Activated effector memory CD4-positive, alpha-beta T cell treated with Interleukin-2 at 50 U/mL for 16 hours (primary cell): ENCODE data around the gene KLC1.
A peak's percentile ranks its signal among the peaks of the same experiment; 100 is the strongest.
"Not testable (repeated sequence)": the region's sequence is repeated elsewhere in the genome, so short reads cannot be mapped to it uniquely, and the experiment has no call there.

Experiments used
- DNase-seq: peaks from one replicate; pipeline ENCODE4 v3.0.0-alpha.2; 2020

The KLC1 gene

GRCh38 chr14:103626146-103626850 lies 2.7 kb upstream of the KLC1 start:
- DNase-seq, result no peak

- DNase-seq, result no peak
Observed at GRCh38 chr14:103627073-103628025, 1.7 kb upstream of the KLC1 start.

- DNase-seq, result no peak
Observed at GRCh38 chr14:103628221-103628683, 759 bp upstream of the KLC1 start.

GRCh38 chr14:103629503-103630121 lies 601 bp downstream of the KLC1 start:
- DNase-seq, result peak; percentile 31

GRCh38 chr14:103630364-103631108 lies 1.5 kb downstream of the KLC1 start:
- DNase-seq, result no peak

GRCh38 chr14:103633391-103633790 lies 4.4 kb downstream of the KLC1 start:
- DNase-seq, result no peak

GRCh38 chr14:103634156-103634555 lies 5.1 kb downstream of the KLC1 start:
- no peak for DNase-seq

- DNase-seq, result no peak
Observed at GRCh38 chr14:103638594-103638993, 9.6 kb downstream of the KLC1 start.

GRCh38 chr14:103641161-103641560 lies 12.2 kb downstream of the KLC1 start:
- DNase-seq, result no peak

GRCh38 chr14:103646189-103646588 lies 17.2 kb downstream of the KLC1 start:
- no peak for DNase-seq

GRCh38 chr14:103649001-103649400 lies 20.0 kb downstream of the KLC1 start:
- DNase-seq, result no peak

GRCh38 chr14:103650213-103650612 lies 21.2 kb downstream of the KLC1 start:
- no peak for DNase-seq

- no peak for DNase-seq
Observed at GRCh38 chr14:103651585-103651984, 22.6 kb downstream of the KLC1 start.

GRCh38 chr14:103652806-103653205 lies 23.8 kb downstream of the KLC1 start:
- DNase-seq, result no peak

GRCh38 chr14:103653336-103653735 lies 24.3 kb downstream of the KLC1 start:
- not testable (repeated sequence) for DNase-seq

GRCh38 chr14:103653805-103654204 lies 24.8 kb downstream of the KLC1 start:
- no peak for DNase-seq

- DNase-seq, result no peak
Observed at GRCh38 chr14:103654619-103655018, 25.6 kb downstream of the KLC1 start.

- DNase-seq, result no peak
Observed at GRCh38 chr14:103656031-103656755, 27.2 kb downstream of the KLC1 start.

- DNase-seq, result no peak
Observed at GRCh38 chr14:103656756-103657133, 27.7 kb downstream of the KLC1 start.

GRCh38 chr14:103657471-103657870 lies 28.5 kb downstream of the KLC1 start:
- DNase-seq, result no peak

GRCh38 chr14:103659631-103660030 lies 30.6 kb downstream of the KLC1 start:
- no peak for DNase-seq

GRCh38 chr14:103662029-103662428 lies 33.0 kb downstream of the KLC1 start:
- no peak for DNase-seq
